ENCODE results near the gene FAM151B.
"Not testable (repeated sequence)": the region's sequence is repeated elsewhere in the genome, so short reads cannot be mapped to it uniquely, and the experiment has no call there.

The FAM151B gene

GRCh38 chr5:80504833-80505232 lies 16.9 kb downstream of the FAM151B start:
- no peak for DNase-seq (ENCODE audit: low read depth in 2 of 2)

DNA sequence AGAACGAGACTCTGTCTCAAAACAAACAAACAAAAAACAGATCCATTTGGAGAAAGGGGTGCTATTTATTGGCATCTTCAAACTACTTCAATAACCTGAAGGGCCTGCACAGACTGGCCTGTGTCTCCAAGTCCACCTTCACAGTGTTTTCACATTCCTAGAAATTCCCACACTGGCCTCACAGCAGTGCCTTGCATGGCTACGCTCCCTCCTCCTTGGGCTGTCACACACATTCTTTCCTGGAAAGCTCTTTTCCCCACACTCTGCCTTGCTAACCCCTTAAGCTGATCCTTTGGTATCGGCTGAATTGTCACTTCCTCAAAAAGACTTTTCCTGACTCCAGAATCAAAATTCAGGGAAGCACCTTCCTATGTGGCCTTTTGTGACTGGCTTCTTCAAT lies 19.8 kb downstream of the FAM151B start:
- no peak for DNase-seq (ENCODE audit: low read depth in 2 of 2)

- DNase-seq (ENCODE audit: low read depth in 2 of 2), result no peak
These were observed 20.9 kb downstream of the FAM151B start for GRCh38 chr5:80508844-80509243.

DNA sequence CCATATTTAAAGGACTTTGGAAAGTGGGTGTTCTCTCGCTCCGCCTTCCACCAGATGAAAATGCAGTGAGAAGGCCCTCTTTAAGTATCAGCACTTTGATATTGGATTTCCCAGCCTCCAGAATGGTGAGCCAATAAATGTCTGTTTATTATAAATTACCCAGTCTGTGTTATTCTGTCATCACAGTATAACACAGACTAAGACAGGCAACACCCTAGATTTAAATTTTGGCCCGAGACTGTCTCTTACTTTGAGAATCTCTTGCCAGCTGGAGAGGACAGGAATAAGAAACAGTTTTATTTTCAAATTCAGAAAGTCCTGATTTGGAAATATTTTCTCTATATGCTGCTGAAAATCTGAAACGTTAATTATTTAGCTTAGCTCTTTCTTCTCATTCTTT lies 21.5 kb downstream of the FAM151B start:
- no peak for DNase-seq (ENCODE audit: low read depth in 2 of 2)

DNA sequence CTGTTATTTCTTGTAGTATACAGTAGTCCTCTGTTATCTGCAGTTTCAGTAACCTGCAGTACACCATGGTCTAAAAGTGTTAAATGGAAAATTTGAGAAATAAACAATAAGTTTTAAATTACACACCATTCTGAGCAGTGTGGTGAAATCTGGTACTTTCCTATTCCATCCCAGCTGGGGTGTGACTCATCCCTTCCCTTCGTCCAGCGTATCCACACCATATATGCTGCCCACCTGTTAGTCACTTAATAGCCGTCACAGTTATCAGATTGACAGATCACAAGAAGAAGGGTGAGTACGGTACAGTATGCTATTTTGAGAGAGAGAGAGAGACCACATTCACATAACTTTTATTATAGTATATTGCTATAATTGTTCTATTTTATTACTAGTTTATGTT lies 28.9 kb downstream of the FAM151B start:
- no peak for DNase-seq (ENCODE audit: low read depth in 2 of 2)

GRCh38 chr5:80540691-80541090 lies 52.8 kb downstream of the FAM151B start:
- DNase-seq (ENCODE audit: low read depth in 2 of 2), result no peak

DNA sequence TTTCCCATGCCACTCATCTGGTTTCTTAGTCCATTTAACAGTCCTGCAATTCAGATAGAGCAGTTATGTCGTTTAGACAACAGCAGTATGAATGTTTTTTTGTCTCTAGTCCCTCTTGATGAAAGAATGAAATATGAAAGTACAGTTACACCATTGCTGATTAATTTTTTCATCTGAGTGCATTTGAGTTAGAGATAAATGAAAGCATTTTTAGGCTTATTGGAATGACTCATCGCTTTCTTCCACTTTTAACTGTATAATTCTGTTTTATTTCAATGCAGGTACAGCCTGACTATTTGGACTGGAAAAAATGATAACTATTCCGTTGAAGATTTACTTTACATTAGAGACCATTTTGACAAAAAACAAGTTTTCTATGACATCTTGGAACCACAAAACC lies 53.5 kb downstream of the FAM151B start:
- DNase-seq (ENCODE audit: low read depth in 2 of 2), result no peak

DNA sequence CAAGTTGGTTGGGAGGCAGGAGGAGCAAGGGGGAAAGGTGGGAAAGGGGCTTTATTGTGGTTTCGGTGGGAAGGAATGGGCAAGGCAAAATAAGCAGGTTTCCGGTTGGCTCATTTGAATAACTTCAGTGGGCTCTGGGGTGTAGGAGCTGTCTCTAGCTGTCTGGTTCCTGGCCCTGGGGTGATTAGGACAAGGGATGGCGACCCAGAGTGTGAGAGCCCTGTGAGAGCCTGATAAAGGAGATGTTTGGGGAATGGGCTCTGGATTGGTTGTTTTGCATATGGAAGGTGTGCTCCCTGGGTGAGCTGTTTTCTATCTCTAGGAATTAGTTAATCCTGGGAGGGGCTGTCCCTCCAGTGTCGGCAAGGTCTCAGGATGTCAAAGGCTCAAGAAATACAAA lies 66.7 kb downstream of the FAM151B start:
- DNase-seq (ENCODE audit: low read depth in 2 of 2), result no peak

DNA sequence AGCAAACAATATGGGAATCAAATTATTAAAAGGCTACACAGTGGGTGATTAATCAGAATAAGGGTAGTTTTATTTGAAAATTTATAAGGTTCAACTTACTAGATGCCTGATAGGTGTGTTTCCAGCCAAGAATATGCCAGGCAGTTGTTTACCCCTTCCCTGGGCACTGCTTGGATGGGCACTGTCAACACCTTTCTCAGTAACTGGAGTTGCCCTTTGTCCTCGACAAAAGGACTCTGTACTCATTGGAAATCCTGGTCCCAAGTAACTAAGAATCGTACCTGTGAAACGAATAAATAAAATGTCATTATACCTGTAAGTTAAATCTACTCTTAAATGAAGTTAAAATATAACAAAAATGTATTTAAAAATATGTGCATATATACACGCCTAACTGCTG lies 67.2 kb downstream of the FAM151B start:
- DNase-seq (ENCODE audit: low read depth in 2 of 2), result no peak

DNA sequence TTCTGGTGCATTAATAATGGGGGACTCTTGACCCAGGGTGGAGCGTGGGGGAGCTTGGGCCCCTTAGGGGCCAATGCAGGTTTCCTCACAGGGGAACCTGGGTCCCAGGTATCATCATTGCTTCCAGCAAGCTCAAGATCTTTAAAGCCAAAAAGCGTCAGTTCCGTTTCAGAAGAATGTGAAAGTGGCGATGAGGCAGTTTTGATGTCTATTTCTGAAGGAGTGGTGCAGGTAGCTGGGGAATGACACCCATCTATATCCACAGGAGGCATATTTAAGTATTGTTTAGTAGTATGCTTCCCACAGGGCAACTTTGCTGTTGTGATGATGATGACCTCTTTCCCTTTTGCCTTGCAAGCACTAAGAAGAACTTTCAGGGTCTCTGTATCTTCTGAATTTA lies 71.3 kb downstream of the FAM151B start:
- no peak for DNase-seq (ENCODE audit: low read depth in 2 of 2)

DNA sequence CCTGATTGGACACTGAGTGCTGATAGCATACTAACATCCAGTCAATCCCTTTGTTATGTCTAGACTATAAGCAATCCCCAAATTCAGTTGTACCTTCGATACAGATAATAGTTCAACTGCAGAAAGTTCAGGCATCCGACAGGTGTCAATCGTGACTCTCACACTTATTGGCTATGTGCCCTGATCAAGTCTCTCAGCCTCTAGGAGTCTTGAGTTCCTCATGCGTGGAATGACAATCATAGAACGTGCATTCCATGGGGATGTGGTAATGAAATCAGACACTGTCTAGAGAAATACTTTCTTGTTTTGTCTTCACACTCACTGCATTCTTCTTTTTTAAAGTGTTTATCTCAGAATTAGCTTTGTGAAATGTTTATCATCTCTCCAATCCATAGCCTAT lies 77.4 kb downstream of the FAM151B start:
- no peak for DNase-seq (ENCODE audit: low read depth in 2 of 2)

DNA sequence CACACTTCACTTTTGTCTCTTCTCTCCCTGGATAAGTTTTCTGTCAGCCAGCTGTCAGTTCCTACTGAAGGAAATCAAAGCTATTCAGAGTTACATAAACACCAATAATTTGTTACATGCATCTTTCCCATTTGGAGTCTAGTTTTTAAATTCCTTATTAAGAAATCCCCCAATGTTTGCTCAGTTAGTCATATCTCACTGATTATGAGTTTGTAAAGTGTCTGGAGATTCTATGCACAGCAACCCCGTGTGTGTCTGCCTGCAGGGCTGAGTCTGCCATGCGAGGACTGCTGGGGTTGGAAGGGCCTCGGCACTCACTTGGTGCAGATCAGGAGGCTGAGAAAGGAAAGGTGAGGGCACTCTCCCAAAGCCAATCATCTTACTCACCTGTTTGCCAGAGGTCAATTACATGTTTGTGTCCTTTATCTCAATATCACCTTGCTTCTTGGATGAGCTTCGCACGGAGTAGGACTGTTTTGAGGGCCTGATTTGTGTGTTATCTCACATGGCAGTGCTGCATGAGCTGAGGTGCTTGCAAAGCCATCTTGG lies 78.9 kb downstream of the FAM151B start:
- DNase-seq (ENCODE audit: low read depth in 2 of 2), result no peak

- no peak for DNase-seq (ENCODE audit: low read depth in 2 of 2)
These were observed 80.4 kb downstream of the FAM151B start for GRCh38 chr5:80568251-80568650.

DNA sequence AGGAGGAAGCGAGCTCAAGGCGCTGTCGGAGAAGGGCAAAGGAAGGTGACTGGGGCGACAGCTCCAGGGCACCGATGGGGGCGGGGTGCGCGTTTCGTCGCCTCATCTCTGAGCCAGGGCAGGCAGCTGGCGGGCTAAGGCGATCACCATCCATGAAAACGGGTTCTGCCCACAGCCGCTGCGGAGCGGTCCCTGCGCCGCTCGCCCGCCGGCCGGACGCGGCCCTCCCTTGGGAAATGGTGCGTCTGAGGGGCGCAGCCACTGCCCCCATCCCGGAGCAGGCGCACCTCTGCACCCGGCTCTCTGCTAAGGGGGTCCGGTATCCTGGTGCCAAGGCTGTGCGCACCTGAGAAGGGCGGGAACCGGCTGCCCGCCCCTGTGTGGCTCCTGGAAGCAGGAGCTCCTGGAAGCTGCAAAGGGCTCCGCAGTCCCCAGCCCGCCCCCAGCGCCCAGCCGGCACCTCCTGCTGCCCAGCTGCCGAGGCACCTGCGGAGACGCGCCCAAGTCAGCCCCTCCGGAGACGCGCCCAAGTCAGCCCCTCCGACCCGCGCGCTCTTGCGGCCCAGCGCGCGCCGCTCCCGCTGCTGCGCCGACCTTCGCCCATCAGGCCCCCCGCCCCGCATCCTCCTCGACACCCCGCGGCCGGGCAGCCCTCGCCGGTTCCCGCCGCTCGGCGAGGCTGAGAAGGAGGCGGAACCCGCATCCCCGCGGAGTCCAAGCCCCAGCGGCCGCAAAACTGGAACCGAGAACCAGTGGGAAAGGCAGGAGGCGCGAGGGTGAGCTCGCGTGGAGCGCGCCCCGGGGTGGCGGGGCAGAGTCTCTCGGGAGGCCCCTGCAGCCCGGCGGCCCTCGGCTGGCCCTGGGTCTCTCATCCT lies 81.4 kb downstream of the FAM151B start:
- DNase-seq (ENCODE audit: low read depth in 2 of 2), result no peak

DNA sequence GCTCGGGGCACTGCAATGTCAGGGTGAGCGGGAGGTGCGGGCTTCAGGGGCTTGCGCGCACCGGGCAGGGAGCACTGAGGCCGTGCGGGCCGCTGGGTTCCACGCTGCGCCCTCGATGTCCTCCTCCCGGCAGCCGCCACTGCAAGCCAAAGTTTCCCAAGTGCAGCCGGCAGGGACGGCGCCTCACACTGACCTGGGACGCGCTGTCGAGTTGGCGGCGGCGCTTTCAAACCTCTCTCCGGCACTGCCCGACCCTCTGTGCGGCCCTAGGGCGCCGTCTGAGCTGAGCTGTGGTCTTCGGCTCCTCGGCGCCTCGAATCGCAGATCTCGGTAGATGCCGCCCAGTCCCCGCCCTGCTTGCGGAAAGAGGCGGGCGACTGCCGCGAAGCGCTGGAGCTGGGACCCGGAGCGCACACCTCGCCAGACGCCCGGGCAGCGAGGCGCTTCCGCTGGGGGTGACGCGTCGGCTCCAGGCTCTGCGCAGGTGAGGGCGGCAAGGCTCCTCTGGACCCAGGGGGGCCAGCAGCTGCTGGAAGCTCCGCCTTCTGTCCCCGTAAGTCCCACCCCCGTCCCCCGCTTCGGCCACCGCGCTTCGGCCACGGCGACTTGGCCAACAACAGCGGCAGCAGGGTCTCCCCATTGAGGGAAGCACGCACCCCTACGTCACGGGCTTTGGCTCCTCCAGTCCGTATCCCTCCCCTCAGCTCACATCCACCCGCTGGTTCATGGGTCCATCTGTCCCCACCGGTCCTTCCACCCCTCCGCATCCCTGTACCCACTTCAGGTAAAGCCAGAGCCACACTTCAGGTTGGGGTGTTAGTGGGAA lies 82.3 kb downstream of the FAM151B start, which contains the start of gene ANKRD34B:
Gene ANKRD34B, minus strand, starts transcription at position 320 of the 826 bp plus-strand sequence. CDS start 10,261 bp downstream, outside the sequence.
- no peak for DNase-seq (ENCODE audit: low read depth in 2 of 2)

DNA sequence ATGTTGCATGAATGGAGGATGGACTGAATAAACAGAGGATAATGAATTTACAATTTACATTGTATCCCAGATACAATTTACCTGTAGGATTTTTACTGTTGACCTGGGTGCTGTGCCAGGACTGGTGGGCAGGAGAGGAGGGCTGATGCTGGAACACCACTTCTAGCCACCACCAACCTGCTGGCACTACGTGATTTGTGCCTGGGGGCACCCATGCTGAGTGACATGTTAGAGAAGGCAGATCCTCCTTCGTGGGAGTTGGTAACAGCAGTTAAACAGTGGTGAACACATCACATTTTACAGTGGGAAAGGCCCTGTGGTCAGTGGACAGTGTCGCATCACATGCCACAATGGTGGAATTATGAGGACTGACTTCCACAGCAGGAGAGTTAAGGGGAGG lies 85.2 kb downstream of the FAM151B start:
- no peak for DNase-seq (ENCODE audit: low read depth in 2 of 2)

DNA sequence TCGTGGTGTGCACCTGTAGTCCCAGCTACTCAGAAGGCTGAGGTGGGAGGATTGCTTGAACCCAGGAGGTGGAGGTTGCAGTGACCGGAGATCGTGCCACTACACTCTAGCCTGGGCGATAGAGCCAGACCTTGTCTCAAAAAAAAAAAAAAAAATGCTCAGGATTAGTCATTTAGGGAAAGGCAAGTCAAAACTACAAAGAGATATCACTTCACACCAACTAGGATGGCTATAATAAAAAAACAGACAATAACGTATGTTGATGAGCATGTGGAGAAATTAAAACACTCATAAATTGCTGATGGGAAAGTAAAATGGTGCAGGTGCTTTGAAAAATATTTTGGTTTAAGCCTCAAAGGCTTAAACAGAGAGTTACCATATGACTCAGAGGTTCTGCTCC lies 88.5 kb downstream of the FAM151B start:
- no peak for DNase-seq (ENCODE audit: low read depth in 2 of 2)

DNA sequence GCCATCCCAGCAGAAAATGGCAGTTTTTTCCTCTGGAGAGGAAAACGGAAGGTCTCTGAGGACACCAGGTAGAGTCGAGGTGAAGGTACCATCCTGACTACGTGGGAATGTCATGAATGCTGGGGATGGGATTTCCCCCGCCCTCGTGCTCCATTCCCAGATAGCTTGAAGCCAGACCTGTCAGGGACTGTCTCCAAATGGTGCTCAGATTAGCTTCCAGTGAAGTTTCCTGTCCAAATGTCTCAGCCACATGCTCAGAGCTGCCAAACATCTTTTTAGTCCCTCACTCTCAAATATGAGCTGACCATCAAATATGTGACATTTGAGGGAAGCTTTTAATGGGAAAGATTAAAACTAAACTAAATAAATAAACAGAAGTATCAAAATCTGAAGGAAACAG lies 89.8 kb downstream of the FAM151B start:
- DNase-seq (ENCODE audit: low read depth in 2 of 2), result no peak

DNA sequence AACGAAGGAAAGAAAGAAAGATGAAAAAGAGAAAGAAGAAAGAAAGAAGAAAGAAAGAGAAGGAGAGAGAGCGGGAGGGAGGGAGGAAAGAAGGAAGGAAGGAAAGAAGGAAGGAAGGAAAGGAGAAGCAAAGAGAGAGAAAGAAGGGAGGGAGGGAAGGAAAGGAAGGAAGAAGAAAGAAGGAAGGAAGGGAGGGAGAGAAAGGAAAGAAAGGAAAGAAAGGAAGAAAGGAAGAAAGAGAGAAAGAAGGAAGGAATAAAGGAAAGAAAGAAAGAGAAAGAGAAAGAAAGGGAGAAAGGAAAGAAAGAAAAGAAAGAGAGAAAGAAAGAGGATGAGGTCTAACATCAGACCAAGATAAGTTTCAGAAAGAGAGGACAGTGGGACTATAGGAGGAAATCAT lies 91.2 kb downstream of the FAM151B start:
- DNase-seq (ENCODE audit: low read depth in 2 of 2), result no peak

DNA sequence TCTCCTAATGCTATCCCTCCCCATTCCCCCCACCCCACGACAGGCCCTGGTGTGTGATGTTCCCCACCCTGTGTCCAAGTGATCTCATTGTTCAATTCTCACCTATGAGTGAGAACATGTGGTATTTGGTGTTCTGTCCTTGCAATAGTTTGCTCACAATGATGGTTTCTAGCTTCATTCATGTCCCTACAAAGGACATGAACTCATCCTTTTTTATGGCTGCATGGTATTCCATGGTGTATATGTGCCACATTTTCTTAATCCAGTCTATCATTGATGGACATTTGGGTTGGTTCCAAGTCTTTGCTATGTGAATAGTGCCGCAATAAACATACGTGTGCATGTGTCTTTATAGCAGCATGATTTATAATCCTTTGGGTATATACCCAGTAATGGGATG lies 92.4 kb downstream of the FAM151B start:
- not testable (repeated sequence) for DNase-seq (ENCODE audit: low read depth in 2 of 2)

GRCh38 chr5:80584770-80585169 lies 96.9 kb downstream of the FAM151B start:
- DNase-seq (ENCODE audit: low read depth in 2 of 2), result no peak

- DNase-seq (ENCODE audit: low read depth in 2 of 2), result no peak
These were observed 101.1 kb downstream of the FAM151B start for GRCh38 chr5:80588858-80589540.

All from stimulated activated CD4-positive, alpha-beta T cell treated with anti-CD3 and anti-CD28 coated beads, Interleukin-1b, Interleukin-23, amount 100 ng/mL, for 1 hour (primary cell).